ENCODE measurements around the gene ZSWIM9.

GRCh38 chr19:48216933-48217332 lies 46.5 kb downstream of the ZSWIM9 start:
- TF ChIP-seq RAD21 (IDR thresholded peaks at IDR 0.05) (no peak), MAX (IDR thresholded peaks at IDR 0.05) (no peak), CTCF (IDR thresholded peaks at IDR 0.05; ENCODE audit: low read depth, low read length, missing input control) (no peak), ZBTB33 (IDR thresholded peaks at IDR 0.05) (no peak), REST (IDR thresholded peaks at IDR 0.05) (no peak), RXRA (IDR thresholded peaks at IDR 0.05) (no peak), YY1 (IDR thresholded peaks at IDR 0.05) (no peak)

Data from liver (tissue), 3 donors.